ENCODE results near the gene ADRB2.

ADRB2 gene

GRCh38 chr5:148804393-148804792, 22.0 kb upstream of the ADRB2 start:
- in situ Hi-C loops (cut with HindIII; ENCODE audit: low sequenced_read_pairs), result no loop called here

- in situ Hi-C loops (cut with HindIII; ENCODE audit: low sequenced_read_pairs), result no loop called here
These were observed 20.8 kb upstream of the ADRB2 start for GRCh38 chr5:148805326-148806290.

- in situ Hi-C loops (cut with HindIII; ENCODE audit: low sequenced_read_pairs), result no loop called here
These were observed 19.9 kb upstream of the ADRB2 start for GRCh38 chr5:148806520-148806931.

- in situ Hi-C loops (cut with HindIII; ENCODE audit: low sequenced_read_pairs), result no loop called here
These were observed 18.6 kb upstream of the ADRB2 start for GRCh38 chr5:148807851-148808250.

GRCh38 chr5:148808864-148809642, 17.4 kb upstream of the ADRB2 start:
- in situ Hi-C loops (cut with HindIII; ENCODE audit: low sequenced_read_pairs), result no loop called here

- in situ Hi-C loops (cut with HindIII; ENCODE audit: low sequenced_read_pairs), result no loop called here
These were observed 16.5 kb upstream of the ADRB2 start for GRCh38 chr5:148809781-148810524.

- in situ Hi-C loops (cut with HindIII; ENCODE audit: low sequenced_read_pairs), result no loop called here
These were observed 15.6 kb upstream of the ADRB2 start for GRCh38 chr5:148810823-148811222.

- in situ Hi-C loops (cut with HindIII; ENCODE audit: low sequenced_read_pairs), result no loop called here
These were observed 14.7 kb upstream of the ADRB2 start for GRCh38 chr5:148811756-148812155.

GRCh38 chr5:148815086-148815485, 11.3 kb upstream of the ADRB2 start:
- in situ Hi-C loops (cut with HindIII; ENCODE audit: low sequenced_read_pairs), result no loop called here

- in situ Hi-C loops (cut with HindIII; ENCODE audit: low sequenced_read_pairs), result no loop called here
These were observed 10.8 kb upstream of the ADRB2 start for GRCh38 chr5:148815578-148815977.

GRCh38 chr5:148816357-148816756, 10.1 kb upstream of the ADRB2 start:
- in situ Hi-C loops (cut with HindIII; ENCODE audit: low sequenced_read_pairs), result no loop called here

- in situ Hi-C loops (cut with HindIII; ENCODE audit: low sequenced_read_pairs), result no loop called here
These were observed 9.6 kb upstream of the ADRB2 start for GRCh38 chr5:148816782-148817181.

- in situ Hi-C loops (cut with HindIII; ENCODE audit: low sequenced_read_pairs), result no loop called here
These were observed 8.8 kb upstream of the ADRB2 start for GRCh38 chr5:148817606-148818005.

- in situ Hi-C loops (cut with HindIII; ENCODE audit: low sequenced_read_pairs), result no loop called here
These were observed 5.7 kb upstream of the ADRB2 start for GRCh38 chr5:148820461-148821395.

GRCh38 chr5:148823871-148824270, 2.5 kb upstream of the ADRB2 start:
- in situ Hi-C loops (cut with HindIII; ENCODE audit: low sequenced_read_pairs), result no loop called here

- in situ Hi-C loops (cut with HindIII; ENCODE audit: low sequenced_read_pairs), result no loop called here
These were observed 727 bp upstream of the ADRB2 start for GRCh38 chr5:148825716-148826052.

- in situ Hi-C loops (cut with HindIII; ENCODE audit: low sequenced_read_pairs), result no loop called here
These were observed 294 bp downstream of the ADRB2 start for GRCh38 chr5:148826739-148827070.

- in situ Hi-C loops (cut with HindIII; ENCODE audit: low sequenced_read_pairs), result no loop called here
These were observed 1.3 kb downstream of the ADRB2 start for GRCh38 chr5:148827723-148828122.

GRCh38 chr5:148828511-148829247, 2.3 kb downstream of the ADRB2 start:
- in situ Hi-C loops (cut with HindIII; ENCODE audit: low sequenced_read_pairs), result no loop called here

GRCh38 chr5:148829248-148829594, 2.8 kb downstream of the ADRB2 start:
- in situ Hi-C loops (cut with HindIII; ENCODE audit: low sequenced_read_pairs), result no loop called here

Data from endothelial cell of hepatic sinusoid (primary cell).